Stimulated activated memory B cell treated with anti-CD40 and anti-IgM and Interleukin-4, amounts not matched to agents 10 μg/mL and 1 μg/mL and 100 μg/mL, for 72 hours (primary cell): Measurements from ENCODE around the gene GABBR1.
"Not testable (repeated sequence)": the region's sequence is repeated elsewhere in the genome, so short reads cannot be mapped to it uniquely, and the experiment has no call there.

Source experiments
- ATAC-seq: fragments of 150-1000 bp; cut with Tn5 transposase; 2 replicates; pipeline ENCODE4 v1.10.0; 2021
- H3K27ac Mint-ChIP-seq: one replicate; pipeline ENCODE4 v1.8.0; 2022; ENCODE audit warnings: mild to moderate bottlenecking, mixed read lengths
- H3K27me3 Mint-ChIP-seq: one replicate; pipeline ENCODE4 v1.8.0; 2022; ENCODE audit warnings: mixed read lengths
- H3K36me3 Mint-ChIP-seq: one replicate; pipeline ENCODE4 v1.8.0; 2022; ENCODE audit warnings: mixed read lengths
- H3K4me1 Mint-ChIP-seq: one replicate; pipeline ENCODE4 v1.8.0; 2022; ENCODE audit warnings: mixed read lengths
- H3K4me3 Mint-ChIP-seq: one replicate; pipeline ENCODE4 v1.8.0; 2022; ENCODE audit warnings: mild to moderate bottlenecking, moderate library complexity, mixed read lengths
- H3K9me3 Mint-ChIP-seq: one replicate; pipeline ENCODE4 v1.8.0; 2022; ENCODE audit warnings: mixed read lengths

The GABBR1 gene

GRCh38 chr6:29632789-29633533, at the start of gene GABBR1:
Gene GABBR1, minus strand, starts transcription at chr6:29633183. Its CDS starts 798 bp downstream, at chr6:29632385.
- no peaks in the 10 kb centered on the region for H3K9me3 Mint-ChIP-seq
- H3K27me3 Mint-ChIP-seq, result no peaks in the 10 kb centered on the region
- peaks cover 65% of the 10 kb centered on the region for H3K4me1 Mint-ChIP-seq
- peak; percentile 91 for ATAC-seq
- H3K36me3 Mint-ChIP-seq, result no peaks in the 10 kb centered on the region
- H3K4me3 Mint-ChIP-seq, result peak within 1 kb of the TSS; percentile 82
- peak within 1 kb of the TSS; percentile 56 for H3K27ac Mint-ChIP-seq

GRCh38 chr6:29681811-29682210, 48.8 kb upstream of the GABBR1 start:
- no peak overlapping the region for H3K4me3 Mint-ChIP-seq
- H3K4me1 Mint-ChIP-seq, result no peaks in the 10 kb centered on the region

GRCh38 chr6:29680904-29681303, 47.9 kb upstream of the GABBR1 start, which contains the start of gene ZFP57:
Gene ZFP57, minus strand, starts transcription at chr6:29681152. Its CDS starts 4,149 bp downstream, at chr6:29677003.
- H3K4me1 Mint-ChIP-seq, result no peaks in the 10 kb centered on the region
- no peaks in the 10 kb centered on the region for H3K9me3 Mint-ChIP-seq
- no peak within 1 kb of the TSS for H3K27ac Mint-ChIP-seq
- no peaks in the 10 kb centered on the region for H3K36me3 Mint-ChIP-seq
- no peak for ATAC-seq
- H3K27me3 Mint-ChIP-seq, result peaks cover 8% of the 10 kb centered on the region
- no peak within 1 kb of the TSS for H3K4me3 Mint-ChIP-seq

More at GRCh38 chr6:29681811-29682210, 48.8 kb upstream of the GABBR1 start:
- ATAC-seq, result no peak
- no peaks in the 10 kb centered on the region for H3K9me3 Mint-ChIP-seq
- H3K27me3 Mint-ChIP-seq, result peaks cover 8% of the 10 kb centered on the region
- H3K36me3 Mint-ChIP-seq, result no peaks in the 10 kb centered on the region
- no peak overlapping the region for H3K27ac Mint-ChIP-seq

GRCh38 chr6:29680416-29680815, 47.4 kb upstream of the GABBR1 start:
- Mint-ChIP-seq H3K9me3 (no peaks in the 10 kb centered on the region), H3K36me3 (no peaks in the 10 kb centered on the region), H3K27ac (no peak overlapping the region), H3K27me3 (peaks cover 8% of the 10 kb centered on the region), H3K4me1 (no peaks in the 10 kb centered on the region), H3K4me3 (no peak overlapping the region)
- ATAC-seq, result no peak

GRCh38 chr6:29679962-29680361, 47.0 kb upstream of the GABBR1 start:
- no peak overlapping the region for H3K27ac Mint-ChIP-seq
- ATAC-seq, result no peak
- no peaks in the 10 kb centered on the region for H3K9me3 Mint-ChIP-seq
- H3K27me3 Mint-ChIP-seq, result peaks cover 8% of the 10 kb centered on the region
- H3K4me1 Mint-ChIP-seq, result no peaks in the 10 kb centered on the region
- H3K36me3 Mint-ChIP-seq, result no peaks in the 10 kb centered on the region
- no peak overlapping the region for H3K4me3 Mint-ChIP-seq

- no peaks in the 10 kb centered on the region for H3K36me3 Mint-ChIP-seq
- peaks cover 8% of the 10 kb centered on the region for H3K27me3 Mint-ChIP-seq
- no peak for ATAC-seq
- no peak overlapping the region for H3K27ac Mint-ChIP-seq
- no peaks in the 10 kb centered on the region for H3K9me3 Mint-ChIP-seq
- H3K4me1 Mint-ChIP-seq, result no peaks in the 10 kb centered on the region
- no peak overlapping the region for H3K4me3 Mint-ChIP-seq
These were observed 45.1 kb upstream of the GABBR1 start for GRCh38 chr6:29678114-29678513.

GRCh38 chr6:29676981-29677601, 44.1 kb upstream of the GABBR1 start:
- no peak overlapping the region for H3K27ac Mint-ChIP-seq
- peaks cover 14% of the 10 kb centered on the region for H3K27me3 Mint-ChIP-seq

GRCh38 chr6:29675561-29675960, 42.6 kb upstream of the GABBR1 start:
- Mint-ChIP-seq H3K27ac (no peak overlapping the region), H3K36me3 (no peaks in the 10 kb centered on the region), H3K9me3 (no peaks in the 10 kb centered on the region), H3K27me3 (peaks cover 26% of the 10 kb centered on the region), H3K4me3 (no peak overlapping the region), H3K4me1 (no peaks in the 10 kb centered on the region)
- no peak for ATAC-seq

More at GRCh38 chr6:29676981-29677601, 44.1 kb upstream of the GABBR1 start:
- ATAC-seq, result no peak
- Mint-ChIP-seq H3K9me3 (no peaks in the 10 kb centered on the region), H3K36me3 (no peaks in the 10 kb centered on the region), H3K4me3 (no peak overlapping the region), H3K4me1 (no peaks in the 10 kb centered on the region)

GRCh38 chr6:29674008-29674407, 41.0 kb upstream of the GABBR1 start:
- Mint-ChIP-seq H3K27ac (no peak overlapping the region), H3K9me3 (no peaks in the 10 kb centered on the region), H3K27me3 (peaks cover 25% of the 10 kb centered on the region), H3K36me3 (no peaks in the 10 kb centered on the region), H3K4me3 (no peak overlapping the region), H3K4me1 (no peaks in the 10 kb centered on the region)
- no peak for ATAC-seq

- Mint-ChIP-seq H3K36me3 (no peaks in the 10 kb centered on the region), H3K27me3 (peaks cover 25% of the 10 kb centered on the region), H3K9me3 (no peaks in the 10 kb centered on the region), H3K27ac (no peak overlapping the region), H3K4me1 (no peaks in the 10 kb centered on the region), H3K4me3 (no peak overlapping the region)
- ATAC-seq, result no peak
These were observed 40.2 kb upstream of the GABBR1 start for GRCh38 chr6:29673161-29673560.

GRCh38 chr6:29672116-29672515, 39.1 kb upstream of the GABBR1 start:
- not testable (repeated sequence) for H3K9me3 Mint-ChIP-seq, H3K4me3 Mint-ChIP-seq, ATAC-seq, H3K36me3 Mint-ChIP-seq, H3K4me1 Mint-ChIP-seq, H3K27ac Mint-ChIP-seq
- peaks cover 34% of the 10 kb centered on the region for H3K27me3 Mint-ChIP-seq

- H3K4me1 Mint-ChIP-seq, result peaks cover 6% of the 10 kb centered on the region
- no peak for ATAC-seq
These were observed 38.0 kb upstream of the GABBR1 start for GRCh38 chr6:29671026-29671425.

GRCh38 chr6:29667158-29667557, 34.2 kb upstream of the GABBR1 start:
- no peak overlapping the region for H3K27ac Mint-ChIP-seq
- H3K27me3 Mint-ChIP-seq, result peaks cover 43% of the 10 kb centered on the region
- no peaks in the 10 kb centered on the region for H3K36me3 Mint-ChIP-seq
- H3K4me1 Mint-ChIP-seq, result peaks cover 6% of the 10 kb centered on the region
- H3K4me3 Mint-ChIP-seq, result no peak overlapping the region
- H3K9me3 Mint-ChIP-seq, result no peaks in the 10 kb centered on the region
- no peak for ATAC-seq

More at GRCh38 chr6:29671026-29671425, 38.0 kb upstream of the GABBR1 start:
- Mint-ChIP-seq H3K27me3 (peaks cover 34% of the 10 kb centered on the region), H3K27ac (no peak overlapping the region), H3K9me3 (no peaks in the 10 kb centered on the region), H3K36me3 (no peaks in the 10 kb centered on the region), H3K4me3 (no peak overlapping the region)

GRCh38 chr6:29666826-29667130, 33.8 kb upstream of the GABBR1 start:
- H3K9me3 Mint-ChIP-seq, result no peaks in the 10 kb centered on the region
- H3K27ac Mint-ChIP-seq, result no peak overlapping the region
- H3K27me3 Mint-ChIP-seq, result peaks cover 44% of the 10 kb centered on the region
- no peaks in the 10 kb centered on the region for H3K36me3 Mint-ChIP-seq
- peaks cover 6% of the 10 kb centered on the region for H3K4me1 Mint-ChIP-seq
- no peak for ATAC-seq
- no peak overlapping the region for H3K4me3 Mint-ChIP-seq

GRCh38 chr6:29665942-29666825, 33.2 kb upstream of the GABBR1 start:
- peak; percentile 72 for ATAC-seq
- Mint-ChIP-seq H3K4me3 (no peak overlapping the region), H3K27ac (no peak overlapping the region), H3K4me1 (peaks cover 6% of the 10 kb centered on the region), H3K36me3 (no peaks in the 10 kb centered on the region), H3K27me3 (peaks cover 45% of the 10 kb centered on the region), H3K9me3 (no peaks in the 10 kb centered on the region)
